CD4-positive, alpha-beta T cell (primary cell): ENCODE results near the gene HOXB3. TPM values are rescaled to one million over a fixed set of nuclear protein-coding genes. Genes with fewer than 3 reads are reported as not detected.

Experiments used
- ATAC-seq: fragments of 200-7000 bp; cut with Tn5 transposase; one replicate; pipeline ENCODE4 v1.10.0; 2022; ENCODE audit warnings: mild to moderate bottlenecking; ENCODE audit not compliant: poor library complexity
- CTCF ChIA-PET: fragments of 350-600 bp; sonication (Branson Sonifier 250); formaldehyde crosslinking; loops from one replicate; lab custom pipeline; 2021; ENCODE audit warnings: antibody characterized with exemption, inconsistent platforms; lab: Charles Lee
- POLR2A ChIA-PET: fragments of 350-600 bp; sonication (Branson Sonifier 250); formaldehyde crosslinking; loops from one replicate; lab custom pipeline; 2021; ENCODE audit warnings: antibody characterized with exemption, inconsistent platforms; lab: Charles Lee
- DNase-seq, 14 experiments: peaks; one replicate each; pipeline ENCODE4 v3.0.0-alpha.2; 2013 to 2020; ENCODE audit warnings: mixed read lengths in 2 of 14
- H3K27ac ChIP-seq, 2 donors: one replicate each; pipeline versions ENCODE4 v1.5.1 to v1.7.0; 2013; ENCODE audit warnings: low read length in 2 of 2, low read depth in 1 of 2, mild to moderate bottlenecking in 1 of 2
- H3K27me3 ChIP-seq, 2 experiments: 1 replicate in 1 of 2; 2 replicates in 1 of 2; pipeline versions ENCODE4 v1.6.1 to v1.7.0; 2013; ENCODE audit warnings: low read length in 2 of 2, control low read depth in 1 of 2, mild to moderate bottlenecking in 1 of 2, moderate library complexity in 1 of 2; ENCODE audit not compliant: insufficient read depth in 2 of 2, control insufficient read depth in 1 of 2
- H3K36me3 ChIP-seq: one replicate; pipeline ENCODE4 v1.6.1; 2013; ENCODE audit warnings: low read length, control low read depth; ENCODE audit not compliant: insufficient read depth
- H3K4me1 ChIP-seq: one replicate; pipeline ENCODE4 v1.6.1; 2013; ENCODE audit warnings: low read length, control low read depth; ENCODE audit not compliant: insufficient read depth
- H3K4me3 ChIP-seq: one replicate; pipeline ENCODE4 v1.5.1; 2013; ENCODE audit warnings: mild to moderate bottlenecking, low read length, moderate library complexity
- H3K9me3 ChIP-seq, 2 experiments: 1 replicate in 1 of 2; 2 replicates in 1 of 2; pipeline versions ENCODE4 v1.6.1 to v1.7.0; 2013; ENCODE audit warnings: low read length in 2 of 2, mild to moderate bottlenecking in 2 of 2, control low read depth in 1 of 2, moderate library complexity in 1 of 2; ENCODE audit not compliant: control insufficient read depth in 1 of 2, insufficient read depth in 1 of 2
- H3K27ac Mint-ChIP-seq: one replicate; pipeline ENCODE4 v1.8.0; 2020; ENCODE audit warnings: mixed read lengths
- H3K27me3 Mint-ChIP-seq: one replicate; pipeline ENCODE4 v1.8.0; 2021; ENCODE audit warnings: mixed read lengths
- H3K36me3 Mint-ChIP-seq: one replicate; pipeline ENCODE4 v1.8.0; 2021; ENCODE audit warnings: low read depth, mixed read lengths
- H3K4me1 Mint-ChIP-seq: one replicate; pipeline ENCODE4 v1.8.0; 2021; ENCODE audit warnings: low read depth, mixed read lengths
- H3K4me3 Mint-ChIP-seq: one replicate; pipeline ENCODE4 v1.8.0; 2020; ENCODE audit warnings: mild to moderate bottlenecking, mixed read lengths
- H3K9me3 Mint-ChIP-seq: one replicate; pipeline ENCODE4 v1.8.0; 2020; ENCODE audit warnings: mixed read lengths
- intact Hi-C, 2 experiments: fragments of 100-400 bp; cut with DNase I in 1 of 2; cut with micrococcal nuclease in 1 of 2; formaldehyde crosslinking; loops; one replicate each; pipeline versions ENCODE4 v1.15.1 to v1.9.0; 2023 to 2025; cut with DNase I, micrococcal nuclease
- total RNA-seq, 174 experiments: library from RNA in 2 of 174; stranded (reverse) in 2 of 174; gene quantifications; one replicate each; pipeline ENCODE4 v1.2.3 and lab custom pipeline; 2021 to 2026
- TF ChIP-seq, protein P1 (sequence below): fragments of 200-600 bp; IDR thresholded peaks from one replicate; pipeline ENCODE4 v1.8.0; 2022; ENCODE audit warnings: antibody characterized with exemption, mild to moderate bottlenecking

The HOXB3 gene
- total RNA-seq, 2 experiments from 2014 or later: 0.25 to 0.36 TPM

DNA sequence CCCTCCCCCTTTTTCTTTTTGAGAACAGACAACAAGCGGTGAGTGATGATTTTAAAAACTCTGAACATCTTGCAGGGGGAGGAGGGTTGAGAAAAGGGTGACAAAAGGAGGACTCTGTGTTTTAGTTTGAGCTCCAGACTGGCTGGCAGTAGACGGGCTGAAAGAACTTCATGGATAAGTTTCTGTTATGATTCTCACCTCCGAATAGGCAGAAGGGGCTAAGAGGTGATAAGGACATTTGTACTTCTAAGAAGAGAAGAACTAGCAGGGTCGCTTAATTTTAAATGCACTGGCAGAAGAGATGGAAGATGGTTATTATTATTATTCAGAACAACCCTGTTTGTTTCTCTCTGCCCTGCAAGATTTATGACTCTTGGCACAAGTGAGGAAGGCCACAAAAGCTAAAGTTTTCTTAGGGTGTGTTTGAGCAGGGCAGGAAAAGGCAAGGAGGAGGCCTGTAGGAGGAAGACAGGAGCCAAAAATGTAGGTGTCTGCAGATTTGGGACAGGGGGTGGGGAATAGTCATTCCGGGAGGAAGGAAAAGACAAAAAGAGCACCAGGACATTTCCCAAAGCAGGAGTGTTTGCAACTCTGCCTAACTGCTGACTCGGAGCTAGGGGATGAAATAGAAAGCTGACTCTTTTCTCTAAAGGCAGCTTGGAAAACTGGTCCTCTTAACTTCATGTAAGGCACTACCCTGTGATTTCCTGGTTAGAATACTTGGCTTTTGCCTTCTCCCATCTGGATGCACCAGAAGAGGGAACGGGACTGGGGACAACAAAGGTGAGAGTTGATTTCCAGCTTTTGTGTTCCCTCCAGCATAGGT, 33.3 kb downstream of the HOXB3 start:
- H3K4me3 ChIP-seq: no peak overlapping the region
- no peaks in the 10 kb centered on the region for H3K36me3 Mint-ChIP-seq
- TF ChIP-seq, protein P1, sequence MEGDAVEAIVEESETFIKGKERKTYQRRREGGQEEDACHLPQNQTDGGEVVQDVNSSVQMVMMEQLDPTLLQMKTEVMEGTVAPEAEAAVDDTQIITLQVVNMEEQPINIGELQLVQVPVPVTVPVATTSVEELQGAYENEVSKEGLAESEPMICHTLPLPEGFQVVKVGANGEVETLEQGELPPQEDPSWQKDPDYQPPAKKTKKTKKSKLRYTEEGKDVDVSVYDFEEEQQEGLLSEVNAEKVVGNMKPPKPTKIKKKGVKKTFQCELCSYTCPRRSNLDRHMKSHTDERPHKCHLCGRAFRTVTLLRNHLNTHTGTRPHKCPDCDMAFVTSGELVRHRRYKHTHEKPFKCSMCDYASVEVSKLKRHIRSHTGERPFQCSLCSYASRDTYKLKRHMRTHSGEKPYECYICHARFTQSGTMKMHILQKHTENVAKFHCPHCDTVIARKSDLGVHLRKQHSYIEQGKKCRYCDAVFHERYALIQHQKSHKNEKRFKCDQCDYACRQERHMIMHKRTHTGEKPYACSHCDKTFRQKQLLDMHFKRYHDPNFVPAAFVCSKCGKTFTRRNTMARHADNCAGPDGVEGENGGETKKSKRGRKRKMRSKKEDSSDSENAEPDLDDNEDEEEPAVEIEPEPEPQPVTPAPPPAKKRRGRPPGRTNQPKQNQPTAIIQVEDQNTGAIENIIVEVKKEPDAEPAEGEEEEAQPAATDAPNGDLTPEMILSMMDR: no peak
- H3K4me1 Mint-ChIP-seq: peaks cover 5% of the 10 kb centered on the region
- H3K4me1 ChIP-seq: peaks cover 12% of the 10 kb centered on the region
- H3K4me3 Mint-ChIP-seq: peak overlapping the region; percentile 2
- no peak overlapping the region for H3K27ac ChIP-seq
- H3K27me3 Mint-ChIP-seq: peaks cover 72% of the 10 kb centered on the region
- H3K9me3 Mint-ChIP-seq: no peaks in the 10 kb centered on the region
- DNase-seq (no peak), ATAC-seq (no peak)
- H3K36me3 ChIP-seq: peaks cover 2% of the 10 kb centered on the region
- CTCF ChIA-PET: no interaction called here
- H3K27me3 ChIP-seq: peaks cover 0 to 6% of the 10 kb centered on the region in 2 experiments
- intact Hi-C loops: no loop called here
- no peaks in the 10 kb centered on the region for H3K9me3 ChIP-seq
- H3K27ac Mint-ChIP-seq: no peak overlapping the region
- POLR2A ChIA-PET: no interaction called here

GRCh38 chr17:48556229-48556575, 33.8 kb downstream of the HOXB3 start:
- Mint-ChIP-seq H3K9me3 (no peaks in the 10 kb centered on the region), H3K36me3 (no peaks in the 10 kb centered on the region), H3K27ac (no peak overlapping the region), H3K4me1 (peaks cover 5% of the 10 kb centered on the region), H3K27me3 (peaks cover 74% of the 10 kb centered on the region), H3K4me3 (peak overlapping the region; percentile 31)
- intact Hi-C loops: no loop called here
- H3K4me1 ChIP-seq: peaks cover 11% of the 10 kb centered on the region
- TF ChIP-seq, protein P1: no peak
- ChIA-PET POLR2A (no interaction called here), CTCF (no interaction called here)
- ATAC-seq (no peak), DNase-seq (no peak)
- H3K9me3 ChIP-seq: no peaks in the 10 kb centered on the region
- H3K27ac ChIP-seq: no peak overlapping the region
- peaks cover 2% of the 10 kb centered on the region for H3K36me3 ChIP-seq
- no peak overlapping the region for H3K4me3 ChIP-seq
- H3K27me3 ChIP-seq: peaks cover 0 to 6% of the 10 kb centered on the region in 2 experiments

GRCh38 chr17:48555258-48556228, 34.5 kb downstream of the HOXB3 start:
- Mint-ChIP-seq H3K4me1 (peaks cover 5% of the 10 kb centered on the region), H3K9me3 (no peaks in the 10 kb centered on the region), H3K27me3 (peaks cover 73% of the 10 kb centered on the region), H3K36me3 (no peaks in the 10 kb centered on the region), H3K4me3 (peak overlapping the region; percentile 84), H3K27ac (no peak overlapping the region)
- TF ChIP-seq, protein P1: no peak
- Histone ChIP-seq H3K4me3 (peak overlapping the region; percentile 48), H3K9me3 (no peaks in the 10 kb centered on the region), H3K27me3 (peaks cover 0 to 6% of the 10 kb centered on the region in 2 experiments), H3K36me3 (peaks cover 2% of the 10 kb centered on the region), H3K4me1 (peaks cover 10% of the 10 kb centered on the region), H3K27ac (no peak overlapping the region)
- ATAC-seq (peak; percentile 44), DNase-seq (peak in 3 of 14 experiments; percentile 28 to 50 (median 50))
- ChIA-PET CTCF (interaction anchor here (0.9 kb wide), 1 partner anchor 63 kb away, joined by 3 read pairs; no protein-coding TSS in a partner anchor), POLR2A (interaction anchor here (1.3 kb wide), 1 partner anchor 8 kb away, joined by 7 read pairs; no protein-coding TSS in a partner anchor)
- intact Hi-C loops: no loop called here
